Brain microvascular endothelial cell (primary cell): ENCODE measurements around the gene GABRB1.

Source experiments
- DNase-seq: peaks from one replicate; pipeline ENCODE4 v3.0.0-alpha.2; 2020
- H3K27ac ChIP-seq: fragments of 250-450 bp; sonication (Bioruptor Pico); 2 replicates; pipeline ENCODE4 v1.5.1; 2020; ENCODE audit warnings: mild to moderate bottlenecking, moderate library complexity
- H3K27me3 ChIP-seq: fragments of 250-450 bp; sonication (Bioruptor Pico); replicated peaks from 2 replicates; pipeline ENCODE4 v1.5.1; 2020; ENCODE audit warnings: mild to moderate bottlenecking
- H3K36me3 ChIP-seq: fragments of 250-450 bp; sonication (Bioruptor Pico); replicated peaks from 2 replicates; pipeline ENCODE4 v1.5.1; 2020; ENCODE audit warnings: mild to moderate bottlenecking
- H3K4me3 ChIP-seq: 2 replicates; pipeline ENCODE4 v1.5.1; 2011; ENCODE audit warnings: low read depth, mild to moderate bottlenecking, control low read depth, low read length, moderate library complexity
- CTCF ChIP-seq: IDR thresholded peaks from 2 replicates; pipeline ENCODE4 v1.5.1; 2011; ENCODE audit warnings: low read depth, mild to moderate bottlenecking, moderate library complexity, low read length, control low read depth, inconsistent platforms; ENCODE audit errors: missing control alignments
- in situ Hi-C: cut with HindIII; loops from 2 replicates; pipeline ENCODE4 v1.10.0; 2017; ENCODE audit warnings: low sequenced_read_pairs, low pct_ligation_motif_present

Gene GABRB1

DNA sequence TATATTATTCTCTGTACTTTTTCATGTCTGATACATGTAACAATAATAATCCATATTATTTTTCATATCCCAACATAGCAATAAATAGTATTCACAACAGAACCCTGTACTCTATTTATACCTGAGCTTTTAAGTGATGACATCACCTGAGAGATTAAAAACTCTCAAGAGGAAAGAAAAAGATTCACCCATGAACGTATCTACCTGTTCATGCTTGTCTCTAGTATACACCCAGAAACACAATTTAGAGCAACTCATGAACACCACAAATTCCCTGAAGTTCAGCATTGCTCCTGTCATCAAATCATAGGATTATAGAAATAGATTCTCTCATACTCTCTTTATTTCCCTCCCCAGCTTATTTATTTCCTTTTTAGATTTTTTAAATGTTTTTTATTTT is 185.9 kb downstream of the GABRB1 start:
- H3K27me3 ChIP-seq, result no peaks in the 10 kb centered on the region
- no peak overlapping the region for H3K4me3 ChIP-seq
- TF ChIP-seq CTCF, result no peak
- no peak overlapping the region for H3K27ac ChIP-seq
- DNase-seq, result no peak
- in situ Hi-C loops, result no loop called here
- no peaks in the 10 kb centered on the region for H3K36me3 ChIP-seq

DNA sequence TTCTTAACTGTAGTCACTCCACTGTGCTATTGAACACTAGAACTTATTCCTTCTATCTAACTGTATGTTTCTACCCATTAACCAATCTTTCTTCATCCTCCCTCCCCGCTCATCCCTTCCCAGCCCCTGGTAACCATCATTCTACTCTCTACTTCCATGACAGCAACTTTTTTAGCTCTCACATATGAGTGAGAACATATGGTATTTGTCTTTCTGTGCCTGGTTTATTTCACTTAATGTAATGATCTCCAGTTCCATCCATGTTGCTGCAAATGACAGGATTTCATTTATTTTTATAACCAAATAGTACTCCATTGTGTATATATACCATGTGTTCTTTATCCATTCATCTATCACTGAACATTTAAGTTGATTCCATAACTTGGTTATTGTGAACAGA is 186.5 kb downstream of the GABRB1 start:
- DNase-seq, result no peak
- Histone ChIP-seq H3K4me3 (no peak overlapping the region), H3K27ac (no peak overlapping the region), H3K27me3 (no peaks in the 10 kb centered on the region), H3K36me3 (no peaks in the 10 kb centered on the region)
- in situ Hi-C loops, result no loop called here
- TF ChIP-seq CTCF, result no peak

- Histone ChIP-seq H3K27ac (no peak overlapping the region), H3K27me3 (no peaks in the 10 kb centered on the region), H3K36me3 (no peaks in the 10 kb centered on the region), H3K4me3 (no peak overlapping the region)
- no peak for DNase-seq
- no peak for TF ChIP-seq CTCF
- in situ Hi-C loops, result no loop called here
Measured at GRCh38 chr4:47218631-47219030, 187.3 kb downstream of the GABRB1 start.

GRCh38 chr4:47219586-47219985 is 188.2 kb downstream of the GABRB1 start:
- in situ Hi-C loops, result no loop called here
- Histone ChIP-seq H3K27me3 (no peaks in the 10 kb centered on the region), H3K36me3 (no peaks in the 10 kb centered on the region), H3K4me3 (no peak overlapping the region), H3K27ac (no peak overlapping the region)
- TF ChIP-seq CTCF, result no peak
- DNase-seq, result no peak

GRCh38 chr4:47221721-47222120 is 190.4 kb downstream of the GABRB1 start:
- Histone ChIP-seq H3K27ac (peak overlapping the region; percentile 74), H3K4me3 (no peak overlapping the region), H3K36me3 (no peaks in the 10 kb centered on the region), H3K27me3 (no peaks in the 10 kb centered on the region)
- no peak for TF ChIP-seq CTCF
- DNase-seq, result peak; percentile 82
- in situ Hi-C loops, result no loop called here

DNA sequence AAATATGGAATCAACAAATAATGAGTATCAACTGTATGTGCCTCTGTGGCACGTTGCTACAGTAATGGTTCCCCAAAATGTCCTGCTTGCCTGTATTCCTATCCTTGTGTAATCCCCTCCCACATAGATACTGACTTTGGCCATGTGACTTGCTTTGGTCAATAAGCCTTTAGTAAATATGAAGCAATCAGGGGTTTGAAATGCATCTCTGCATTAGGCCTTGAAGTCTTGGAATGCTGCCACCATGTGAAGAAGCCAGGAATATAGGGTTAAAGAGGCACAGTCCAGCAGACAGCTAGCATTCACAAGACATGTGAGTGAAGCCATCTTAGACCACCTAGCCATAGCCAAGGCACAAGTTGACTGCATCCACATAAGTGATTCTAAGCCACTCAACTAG is 190.9 kb downstream of the GABRB1 start:
- in situ Hi-C loops, result no loop called here
- DNase-seq, result peak; percentile 48
- no peaks in the 10 kb centered on the region for H3K36me3 ChIP-seq
- peak; percentile 7 for TF ChIP-seq CTCF
- H3K4me3 ChIP-seq, result no peak overlapping the region
- no peaks in the 10 kb centered on the region for H3K27me3 ChIP-seq
- peak overlapping the region; percentile 74 for H3K27ac ChIP-seq
